ENCODE results near the gene FOLR2.
A peak's percentile ranks its signal among the peaks of the same experiment; 100 is the strongest.

FOLR2 gene

GRCh38 chr11:72217841-72218240, 1.2 kb downstream of the FOLR2 start:
- Histone ChIP-seq H3K9me3 (ENCODE audit: insufficient read depth, low read length) (no peaks in the 10 kb centered on the region), H3K9ac (ENCODE audit: low read length) (no peak overlapping the region)
- TF ChIP-seq EZH2phosphoT487 (conservative IDR thresholded peaks at IDR 0.05; ENCODE audit: low read length): no peak
- no peak for TF ChIP-seq CTCF (IDR thresholded peaks at IDR 0.05; ENCODE audit: insufficient read depth, low read length, poor library complexity, severe bottlenecking)

GRCh38 chr11:72218251-72218745, 1.7 kb downstream of the FOLR2 start:
- no peak overlapping the region for H3K27ac ChIP-seq (ENCODE audit: low read depth, low read length)
- H3K9ac ChIP-seq (ENCODE audit: low read length): no peak overlapping the region
- no peak overlapping the region for H2AFZ ChIP-seq (ENCODE audit: low read depth, low read length, severe bottlenecking)
- H3K27me3 ChIP-seq (ENCODE audit: low read length): no peaks in the 10 kb centered on the region
- no peak for TF ChIP-seq EZH2phosphoT487 (conservative IDR thresholded peaks at IDR 0.05; ENCODE audit: low read length)
- TF ChIP-seq CTCF (IDR thresholded peaks at IDR 0.05; ENCODE audit: insufficient read depth, low read length, poor library complexity, severe bottlenecking): no peak
- no peaks in the 10 kb centered on the region for H3K36me3 ChIP-seq (ENCODE audit: low read length)
- H3F3A ChIP-seq (ENCODE audit: insufficient read depth): no peaks in the 10 kb centered on the region; the same call in 1 of the 2 replicates
- no peaks in the 10 kb centered on the region for H3K9me2 ChIP-seq (replicated peaks; ENCODE audit: insufficient read depth, low read length)
- no peaks in the 10 kb centered on the region for H3K9me3 ChIP-seq (ENCODE audit: insufficient read depth, low read length)
- no peak overlapping the region for H3K4me2 ChIP-seq (ENCODE audit: low read depth, low read length, poor library complexity, severe bottlenecking)
- H3K4me3 ChIP-seq (ENCODE audit: insufficient read depth, low read length, poor library complexity, severe bottlenecking): no peak overlapping the region
- no peaks in the 10 kb centered on the region for H3K79me2 ChIP-seq (ENCODE audit: insufficient read depth, low read length)
- H4K20me1 ChIP-seq (ENCODE audit: low read depth, low read length): no peaks in the 10 kb centered on the region

More at GRCh38 chr11:72217841-72218240, 1.2 kb downstream of the FOLR2 start:
- H3F3A ChIP-seq (ENCODE audit: insufficient read depth): no peaks in the 10 kb centered on the region; the same call in 1 of the 2 replicates
- no peaks in the 10 kb centered on the region for H3K27me3 ChIP-seq (ENCODE audit: low read length)
- H3K9me2 ChIP-seq (replicated peaks; ENCODE audit: insufficient read depth, low read length): no peaks in the 10 kb centered on the region
- H3K4me2 ChIP-seq (ENCODE audit: low read depth, low read length, poor library complexity, severe bottlenecking): no peak overlapping the region
- no peak overlapping the region for H3K27ac ChIP-seq (ENCODE audit: low read depth, low read length)
- H3K4me3 ChIP-seq (ENCODE audit: insufficient read depth, low read length, poor library complexity, severe bottlenecking): no peak overlapping the region
- H3K79me2 ChIP-seq (ENCODE audit: insufficient read depth, low read length): no peaks in the 10 kb centered on the region
- no peaks in the 10 kb centered on the region for H4K20me1 ChIP-seq (ENCODE audit: low read depth, low read length)
- H2AFZ ChIP-seq (ENCODE audit: low read depth, low read length, severe bottlenecking): no peak overlapping the region
- H3K36me3 ChIP-seq (ENCODE audit: low read length): no peaks in the 10 kb centered on the region

- H3K9me3 ChIP-seq (ENCODE audit: insufficient read depth, low read length): no peaks in the 10 kb centered on the region
- no peaks in the 10 kb centered on the region for H3K27me3 ChIP-seq (ENCODE audit: low read length)
- H4K20me1 ChIP-seq (ENCODE audit: low read depth, low read length): no peaks in the 10 kb centered on the region
- H2AFZ ChIP-seq (ENCODE audit: low read depth, low read length, severe bottlenecking): peak overlapping the region; percentile 92
- no peak overlapping the region for H3K4me3 ChIP-seq (ENCODE audit: insufficient read depth, low read length, poor library complexity, severe bottlenecking)
- no peak for TF ChIP-seq EZH2phosphoT487 (conservative IDR thresholded peaks at IDR 0.05; ENCODE audit: low read length)
- TF ChIP-seq CTCF (IDR thresholded peaks at IDR 0.05; ENCODE audit: insufficient read depth, low read length, poor library complexity, severe bottlenecking): no peak
- no peak overlapping the region for H3K27ac ChIP-seq (ENCODE audit: low read depth, low read length)
- peak overlapping the region; percentile 87; the same call in 1 of the 2 replicates for H3K9ac ChIP-seq (ENCODE audit: low read length)
- H3K36me3 ChIP-seq (ENCODE audit: low read length): no peaks in the 10 kb centered on the region
- H3K79me2 ChIP-seq (ENCODE audit: insufficient read depth, low read length): peaks cover 16% of the 10 kb centered on the region
- H3F3A ChIP-seq (ENCODE audit: insufficient read depth): peaks cover 7% of the 10 kb centered on the region
- peak overlapping the region; percentile 72 for H3K4me2 ChIP-seq (ENCODE audit: low read depth, low read length, poor library complexity, severe bottlenecking)
- H3K9me2 ChIP-seq (replicated peaks; ENCODE audit: insufficient read depth, low read length): no peaks in the 10 kb centered on the region
These were observed 4.2 kb downstream of the FOLR2 start for GRCh38 chr11:72220696-72221363.
